Right atrium auricular region (tissue), 2 donors: ENCODE results near the gene CLCN4. TPM values are rescaled to one million over a fixed set of nuclear protein-coding genes. Genes with fewer than 3 reads are reported as not detected.

Experiments used
- DNase-seq: peaks from one replicate; pipeline ENCODE4 v3.0.0-alpha.2; 2019; ENCODE audit warnings: low spot score
- H3K27ac ChIP-seq, 2 donors: fragments of 200-600 bp; sonication (generic); 1 replicate in 1 of 2; 2 replicates in 1 of 2; pipeline ENCODE4 v1.5.1; 2016 to 2019
- H3K27me3 ChIP-seq, 2 donors: fragments of 200-600 bp; sonication (generic); one replicate each; pipeline versions ENCODE4 v1.5.1 to v1.6.0; 2017 to 2019
- H3K36me3 ChIP-seq: fragments of 200-600 bp; sonication (generic); one replicate; pipeline ENCODE4 v1.5.1; 2016
- H3K4me1 ChIP-seq, 2 donors: fragments of 200-600 bp; sonication (generic); one replicate each; pipeline versions ENCODE4 v1.5.1 to v1.6.0; 2017 to 2019
- H3K4me3 ChIP-seq, 2 donors: fragments of 200-600 bp; sonication (generic); 1 replicate in 1 of 2; 2 replicates in 1 of 2; pipeline ENCODE4 v1.5.1; 2017 to 2019; ENCODE audit warnings: mild to moderate bottlenecking in 1 of 2, moderate library complexity in 1 of 2
- H3K9me3 ChIP-seq, 2 donors: fragments of 200-600 bp; sonication (generic); one replicate each; pipeline ENCODE4 v1.5.1; 2019
- CTCF ChIP-seq, 2 donors: fragments of 200-600 bp; sonication (generic); IDR thresholded peaks; one replicate each; pipeline ENCODE4 v1.5.1; 2019; ENCODE audit warnings: antibody characterized with exemption in 2 of 2
- total RNA-seq, 2 donors: library from RNA; depleted of rRNA; stranded (reverse); fragments of >200 nt; gene quantifications; one replicate each; pipeline ENCODE4 v1.1.0, GENCODE V29; 2016

Gene CLCN4
- total RNA-seq, 2 donors from 2014 or later = 15.6 to 37.6 TPM

DNA sequence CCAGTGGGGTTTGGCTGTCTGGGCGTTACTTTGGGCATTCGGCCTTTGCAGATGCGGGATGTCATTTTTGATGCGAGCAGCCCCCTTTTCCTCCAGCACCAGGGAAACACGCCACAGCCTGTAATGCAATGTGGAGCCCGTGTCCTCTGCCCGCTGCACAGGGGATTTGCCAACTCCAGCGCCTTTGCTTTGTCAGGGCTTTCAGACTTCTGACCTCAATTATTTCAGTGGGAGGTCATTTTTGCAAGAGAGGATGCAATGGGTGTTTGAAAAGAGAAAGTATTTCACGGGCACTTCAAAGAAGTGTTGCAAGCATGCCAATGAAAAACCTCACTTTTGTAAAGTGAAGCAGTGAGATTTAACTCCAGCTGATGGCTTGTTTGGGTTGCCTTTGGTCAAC is 11.5 kb downstream of the CLCN4 start:
- no peaks in the 10 kb centered on the region for H3K27me3 ChIP-seq

GRCh38 chrX:10169175-10169574 is 12.4 kb downstream of the CLCN4 start:
- DNase-seq = no peak
- no peak for TF ChIP-seq CTCF (IDR thresholded peaks at IDR 0.05)
- H3K4me1 ChIP-seq = peaks cover 0 to 27% of the 10 kb centered on the region in 2 donors
- no peaks in the 10 kb centered on the region for H3K27me3 ChIP-seq
- no peaks in the 10 kb centered on the region for H3K36me3 ChIP-seq
- H3K9me3 ChIP-seq = no peaks in the 10 kb centered on the region
- no peak overlapping the region for H3K4me3 ChIP-seq
- no peak overlapping the region for H3K27ac ChIP-seq

More for the DNA sequence above, 11.5 kb downstream of the CLCN4 start:
- H3K9me3 ChIP-seq = no peaks in the 10 kb centered on the region
- H3K36me3 ChIP-seq = no peaks in the 10 kb centered on the region
- no peak overlapping the region for H3K27ac ChIP-seq
- H3K4me3 ChIP-seq = no peak overlapping the region
- no peak for DNase-seq
- TF ChIP-seq CTCF (IDR thresholded peaks at IDR 0.05) = no peak
- H3K4me1 ChIP-seq = peaks cover 0 to 17% of the 10 kb centered on the region in 2 donors

DNA sequence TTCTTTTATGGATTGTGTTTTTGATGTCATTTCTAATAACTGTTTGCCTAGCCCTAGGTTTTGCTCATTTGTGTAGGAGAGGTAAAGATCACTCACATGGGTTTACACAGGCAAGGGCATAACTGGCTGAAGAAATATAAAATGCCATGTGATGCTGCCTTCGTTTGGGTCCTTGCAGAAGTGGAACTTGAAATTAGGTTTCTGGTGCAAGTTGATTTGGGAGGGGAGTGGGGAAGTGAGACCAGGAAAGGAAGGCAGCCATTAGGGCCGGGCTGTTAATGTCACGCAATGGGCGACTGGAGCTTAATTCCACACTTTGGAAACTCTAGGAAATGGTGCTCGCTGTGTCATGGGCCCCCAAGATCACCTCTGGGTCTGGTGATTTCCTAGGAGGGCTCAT is 14.5 kb downstream of the CLCN4 start:
- Histone ChIP-seq H3K4me1 (peaks cover 0 to 37% of the 10 kb centered on the region in 2 donors), H3K36me3 (no peaks in the 10 kb centered on the region), H3K4me3 (no peak overlapping the region), H3K27me3 (no peaks in the 10 kb centered on the region), H3K9me3 (no peaks in the 10 kb centered on the region), H3K27ac (no peak overlapping the region)
- DNase-seq = no peak
- TF ChIP-seq CTCF (IDR thresholded peaks at IDR 0.05) = no peak

GRCh38 chrX:10172877-10173276 is 16.1 kb downstream of the CLCN4 start:
- peak overlapping the region in 1 of 2 donors; percentile 73 for H3K27ac ChIP-seq
- no peak for DNase-seq
- H3K4me3 ChIP-seq = no peak overlapping the region
- H3K9me3 ChIP-seq = no peaks in the 10 kb centered on the region
- H3K27me3 ChIP-seq = no peaks in the 10 kb centered on the region
- no peak for TF ChIP-seq CTCF (IDR thresholded peaks at IDR 0.05)
- H3K36me3 ChIP-seq = no peaks in the 10 kb centered on the region
- peaks cover 0 to 36% of the 10 kb centered on the region in 2 donors for H3K4me1 ChIP-seq

- peak; percentile 76 for DNase-seq
- Histone ChIP-seq H3K4me1 (peaks cover 0 to 36% of the 10 kb centered on the region in 2 donors), H3K9me3 (no peaks in the 10 kb centered on the region), H3K27me3 (no peaks in the 10 kb centered on the region), H3K36me3 (no peaks in the 10 kb centered on the region), H3K27ac (peak overlapping the region in 1 of 2 donors; percentile 73), H3K4me3 (no peak overlapping the region)
- no peak for TF ChIP-seq CTCF (IDR thresholded peaks at IDR 0.05)
Measured at GRCh38 chrX:10173331-10173900, 16.6 kb downstream of the CLCN4 start.

GRCh38 chrX:10174051-10174450 is 17.3 kb downstream of the CLCN4 start:
- H3K36me3 ChIP-seq = no peaks in the 10 kb centered on the region
- no peak for TF ChIP-seq CTCF (IDR thresholded peaks at IDR 0.05)
- H3K27ac ChIP-seq = peak overlapping the region in 1 of 2 donors; percentile 73
- H3K4me1 ChIP-seq = peaks cover 0 to 36% of the 10 kb centered on the region in 2 donors
- no peak overlapping the region for H3K4me3 ChIP-seq
- H3K27me3 ChIP-seq = no peaks in the 10 kb centered on the region
- no peak for DNase-seq
- H3K9me3 ChIP-seq = no peaks in the 10 kb centered on the region
